HepG2 (cell line): ENCODE results near the gene GRM7. TPM values are rescaled to one million over a fixed set of nuclear protein-coding genes. Genes with fewer than 3 reads are reported as not detected.

ENCODE experiments used
- ATAC-seq: fragments of 200-7000 bp; cut with Tn5 transposase; 3 replicates; pipeline ENCODE4 v1.9.1; 2020; ENCODE audit warnings: mild to moderate bottlenecking, moderate library complexity
- BruUV-seq: library from RNA; stranded (reverse); fragments of 400-500 nt; replicated peaks from 2 replicates; lab custom pipeline; 2021; lab: Mats Ljungman, UMichigan
- CTCF ChIA-PET: fragments of 300-600 bp; formaldehyde crosslinking; extraction: SDS; loops from one replicate; lab custom pipeline; 2021; ENCODE audit warnings: low total read pairs, inconsistent platforms, low intra/inter-chr PET ratio; lab: Yijun Ruan, JAX
- POLR2A ChIA-PET: fragments of 350-600 bp; sonication (Branson Sonifier 250); formaldehyde crosslinking; loops from one replicate; lab custom pipeline; 2020; ENCODE audit warnings: antibody characterized with exemption, inconsistent platforms; lab: Yijun Ruan, JAX
- DNase-seq: peaks from one replicate; pipeline ENCODE4 v3.0.0-alpha.2; 2015; ENCODE audit warnings: low spot score
- FAIRE-seq: peaks from 3 replicates; lab custom pipeline; 2011; peaks lifted over from hg19 to GRCh38; lab: Jason Lieb, UNC
- H2AFZ ChIP-seq: one replicate; pipeline ENCODE4 v1.6.1; 2011; ENCODE audit warnings: low read length, inconsistent platforms
- H3K27ac ChIP-seq: fragments of 300-600 bp; 3 replicates; pipeline ENCODE4 v1.8.0; 2011; ENCODE audit warnings: mixed run types, mild to moderate bottlenecking, mixed read lengths, low read length, inconsistent platforms; ENCODE audit not compliant: insufficient read depth; ENCODE audit errors: extremely low read length
- H3K27me3 ChIP-seq, 2 experiments: fragments of 200-600 bp in 1 of 2; 2 replicates in 1 of 2; 3 replicates in 1 of 2; pipeline versions ENCODE4 v1.6.0 to v1.8.0; 2011; ENCODE audit warnings: low read length in 2 of 2, mild to moderate bottlenecking in 2 of 2, moderate library complexity in 2 of 2, inconsistent platforms in 1 of 2; ENCODE audit not compliant: insufficient read depth in 2 of 2, control insufficient read depth in 1 of 2
- H3K36me3 ChIP-seq, 2 experiments: fragments of 200-600 bp in 1 of 2; replicated peaks in 1 of 2; 2 replicates in 1 of 2; 3 replicates in 1 of 2; pipeline versions ENCODE4 v1.5.1 to v1.8.0; 2011; ENCODE audit warnings: low read length in 2 of 2, inconsistent platforms in 1 of 2; ENCODE audit not compliant: insufficient read depth in 2 of 2, control insufficient read depth in 1 of 2
- H3K4me1 ChIP-seq: 2 replicates; pipeline ENCODE4 v1.5.1; 2012; ENCODE audit warnings: low read length, inconsistent platforms; ENCODE audit not compliant: insufficient read depth
- H3K4me2 ChIP-seq: 2 replicates; pipeline ENCODE4 v1.6.0; 2011; ENCODE audit warnings: low read depth, low read length, inconsistent platforms
- H3K4me3 ChIP-seq, 3 experiments: fragments of 200-600 bp in 1 of 3; sonication (generic), shearing (Covaris generic) in 1 of 3; replicated peaks in 1 of 3; 2 replicates each; pipeline ENCODE4 v1.5.1; 2011 to 2016; ENCODE audit warnings: low read length in 3 of 3, inconsistent platforms in 2 of 3, low read depth in 2 of 3, mild to moderate bottlenecking in 2 of 3, control low read depth in 1 of 3, mixed read lengths in 1 of 3; ENCODE audit not compliant: insufficient read depth in 1 of 3
- H3K79me2 ChIP-seq: one replicate; pipeline ENCODE4 v1.6.1; 2011; ENCODE audit warnings: low read length, inconsistent platforms; ENCODE audit not compliant: insufficient read depth
- H3K9ac ChIP-seq: 2 replicates; pipeline ENCODE4 v1.6.0; 2011; ENCODE audit warnings: mild to moderate bottlenecking, low read depth, low read length, inconsistent platforms; ENCODE audit not compliant: insufficient read depth
- H3K9me3 ChIP-seq: 2 replicates; pipeline ENCODE4 v1.5.1; 2012; ENCODE audit warnings: mild to moderate bottlenecking, low read length
- H4K20me1 ChIP-seq: 2 replicates; pipeline ENCODE4 v1.6.0; 2011; ENCODE audit warnings: inconsistent platforms, mild to moderate bottlenecking, low read length, moderate library complexity; ENCODE audit not compliant: insufficient read depth
- JARID2 ChIP-seq: sonication (generic); formaldehyde crosslinking; IDR thresholded peaks from 2 replicates; pipeline ENCODE4 v1.8.1; 2023; ENCODE audit warnings: missing genetic modification reagents, inconsistent platforms; ENCODE audit not compliant: insufficient replicate concordance
- MTF1 ChIP-seq: sonication (generic); formaldehyde crosslinking; IDR thresholded peaks from 2 replicates; pipeline ENCODE4 v1.5.0; 2020; ENCODE audit warnings: missing genetic modification reagents
- NFE2L2 ChIP-seq: fragments of 150-350 bp; IDR thresholded peaks from 2 replicates; pipeline ENCODE4 v1.6.1; 2014; ENCODE audit warnings: low read length
- SMAD1 ChIP-seq: sonication (generic); formaldehyde crosslinking; IDR thresholded peaks from 2 replicates; pipeline ENCODE4 v1.4.0; 2020; ENCODE audit warnings: missing genetic modification reagents, low read depth, mild to moderate bottlenecking, borderline replicate concordance
- ZNF337 ChIP-seq: sonication (generic); formaldehyde crosslinking; IDR thresholded peaks from 2 replicates; pipeline ENCODE4 v1.5.1; 2020; ENCODE audit warnings: missing genetic modification reagents, low read depth, mild to moderate bottlenecking, borderline replicate concordance
- ZNF546 ChIP-seq: sonication (generic); formaldehyde crosslinking; conservative IDR thresholded peaks from 2 replicates; pipeline ENCODE4 v1.8.1; 2023; ENCODE audit warnings: mild to moderate bottlenecking, missing genetic modification reagents
- ZNF646 ChIP-seq: sonication (generic); formaldehyde crosslinking; IDR thresholded peaks from 2 replicates; pipeline ENCODE4 v1.9.0; 2021; ENCODE audit warnings: mild to moderate bottlenecking, missing genetic modification reagents
- ZNF781 ChIP-seq: sonication (generic); formaldehyde crosslinking; IDR thresholded peaks from 2 replicates; pipeline ENCODE4 v1.5.1; 2020; ENCODE audit warnings: borderline replicate concordance, mild to moderate bottlenecking, missing genetic modification reagents; ENCODE audit errors: not compliant biosample characterization
- WGBS: methylation state at CpG from one replicate; pipeline ENCODE4 v1.1.6; 2017; ENCODE audit warnings: low lambda C conversion rate; 5-methylcytosine and 5-hydroxymethylcytosine counted together
- in situ Hi-C: cut with HindIII; loops from 2 replicates; pipeline ENCODE4 v1.10.0; 2017; ENCODE audit warnings: low pct_unique_long_range_greater_than_20kb; ENCODE audit not compliant: extremely low pct_ligation_motif_present
- intact Hi-C: fragments of 100-400 bp; cut with micrococcal nuclease; formaldehyde crosslinking; loops from one replicate; pipeline ENCODE4 v1.10.0; 2022; ENCODE audit not compliant: unreplicated experiment
- polyA plus RNA-seq, 8 experiments: library from polyadenylated mRNA; depleted of rRNA in 3 of 8; stranded (reverse) in 7 of 8; unstranded in 1 of 8; fragments of >200 nt; fragmentation: Illumina TruSeq in 4 of 8; extraction: Trizol in 4 of 8; gene quantifications; 2 replicates each; pipeline versions ENCODE4 v1.2.1 to v1.2.3, GENCODE V29; 2011 to 2016; ENCODE audit warnings: low read depth in 4 of 8, missing spikeins in 1 of 8, mixed read lengths in 1 of 8; ENCODE audit not compliant: insufficient read depth in 1 of 8
- total RNA-seq, 5 experiments: library from RNA; depleted of rRNA; stranded (reverse); fragments of >200 nt; fragmentation: Illumina TruSeq; extraction: Trizol; gene quantifications; 2 replicates each; pipeline ENCODE4 v1.2.3, GENCODE V29; 2016; ENCODE audit warnings: low read depth in 1 of 5

Gene GRM7
- total and polyA plus RNA-seq, 2 of the 13 experiments (the other 11 are each of a cell fraction or from before 2014, with no cell fraction given): not detected

DNA sequence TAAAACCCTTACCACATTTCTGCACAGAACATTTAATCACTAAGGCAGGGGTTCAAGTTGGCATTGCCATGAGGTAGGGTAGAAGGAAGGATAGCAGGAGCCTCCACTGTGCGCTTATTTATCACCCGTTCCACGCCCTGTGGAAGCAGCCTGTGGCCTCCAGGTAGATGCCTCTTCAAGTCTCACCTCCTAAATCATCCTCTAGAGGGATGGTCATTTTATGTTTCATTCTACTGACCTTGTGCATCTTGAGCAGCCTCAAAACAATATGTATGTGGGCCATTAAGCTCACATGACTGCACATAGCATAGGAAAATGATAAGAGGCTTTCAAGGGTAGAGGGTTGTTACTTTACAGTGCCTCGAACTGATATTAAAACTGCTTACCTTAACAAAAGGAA is 546.2 kb downstream of the GRM7 start (continued):
- TF ChIP-seq JARID2 (no peak), ZNF646 (CRISPR knock-in tag) (no peak), ZNF546 (CRISPR knock-in tag) (no peak), MTF1 (no peak), NFE2L2 (no peak), ZNF781 (CRISPR knock-in tag) (no peak)

GRCh38 chr3:7410782-7411181 is 549.9 kb downstream of the GRM7 start:
- Histone ChIP-seq H3K36me3 (no peaks in the 10 kb centered on the region), H3K9ac (no peak overlapping the region), H3K27me3 (no peaks in the 10 kb centered on the region; a peak in 1 of 5 replicates), H4K20me1 (no peaks in the 10 kb centered on the region), H3K79me2 (no peaks in the 10 kb centered on the region), H3K4me2 (no peak overlapping the region), H3K27ac (no peak overlapping the region), H3K9me3 (peaks cover 22% of the 10 kb centered on the region; the same call in 1 of the 2 replicates), H2AFZ (no peak overlapping the region), H3K4me1 (no peaks in the 10 kb centered on the region), H3K4me3 (no peak overlapping the region)
- CTCF ChIA-PET: no interaction called here
- in situ Hi-C loops (no loop called here), intact Hi-C loops (no loop called here)
- ATAC-seq (no peak), FAIRE-seq (no peak), DNase-seq (no peak)
- WGBS: 2% methylated on average over 4 of the region's 4 CpGs
- no TSS peak for BruUV-seq
- TF ChIP-seq ZNF337 (CRISPR knock-in tag) (no peak), SMAD1 (CRISPR knock-in tag) (no peak)
- POLR2A ChIA-PET: no interaction called here
